SH-SY5Y (cell line): Measurements from ENCODE around the gene CSRNP3.

Experiments
- GATA2 ChIP-seq: IDR thresholded peaks from 2 replicates; pipeline ENCODE4 v1.6.1; 2011; ENCODE audit warnings: mild to moderate bottlenecking, low read depth, low read length
- GATA3 ChIP-seq: IDR thresholded peaks from 2 replicates; pipeline ENCODE4 v1.6.1; 2011; ENCODE audit warnings: low read depth, mild to moderate bottlenecking, low read length, moderate library complexity

DNA sequence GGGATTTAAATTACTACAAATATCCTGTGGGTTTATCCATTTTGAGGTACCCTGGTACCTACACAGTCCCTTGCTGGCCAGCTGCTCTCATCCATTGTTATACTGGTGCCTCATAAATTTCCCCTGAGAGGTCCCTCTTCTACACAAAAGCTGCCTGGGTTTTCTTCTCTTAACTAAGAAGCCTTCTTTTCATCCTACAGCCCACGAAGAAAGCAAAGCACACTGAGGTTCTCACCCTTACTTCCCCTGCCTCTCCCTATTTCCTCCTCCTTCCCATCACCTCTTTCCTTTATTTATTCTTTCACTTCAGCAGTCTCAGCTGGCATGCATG, 154.9 kb downstream of the CSRNP3 start:
- TF ChIP-seq GATA2 (no peak), GATA3 (no peak)
